HepG2 (cell line): ENCODE data around the gene DHRS13. TPM values are rescaled to one million over a fixed set of nuclear protein-coding genes. Genes with fewer than 3 reads are reported as not detected.

ENCODE experiments used
- BRCA1 ChIP-seq: sonication (generic); formaldehyde crosslinking; IDR thresholded peaks from 2 replicates; pipeline ENCODE4 v1.4.0; 2020; ENCODE audit warnings: missing genetic modification reagents
- ELF4 ChIP-seq: sonication (generic); formaldehyde crosslinking; IDR thresholded peaks from 2 replicates; pipeline ENCODE4 v1.5.0; 2020; ENCODE audit warnings: missing genetic modification reagents, mild to moderate bottlenecking, moderate library complexity, borderline replicate concordance
- MED1 ChIP-seq: sonication (generic); formaldehyde crosslinking; IDR thresholded peaks from 2 replicates; pipeline ENCODE4 v1.4.0; 2020; ENCODE audit warnings: missing genetic modification reagents
- NONO ChIP-seq, 2 experiments: fragments of 450-650 bp in 1 of 2; sonication (generic) in 1 of 2; formaldehyde crosslinking in 1 of 2; IDR thresholded peaks in 1 of 2; conservative IDR thresholded peaks in 1 of 2; 2 replicates each; pipeline versions ENCODE4 v1.6.1 to v1.8.0; 2017 to 2022; ENCODE audit warnings: mild to moderate bottlenecking in 1 of 2, missing genetic modification reagents in 1 of 2, moderate library complexity in 1 of 2
- NR3C1 ChIP-seq: sonication (generic); formaldehyde crosslinking; IDR thresholded peaks from 2 replicates; pipeline ENCODE4 v1.4.0; 2020; ENCODE audit warnings: missing genetic modification reagents
- SP1 ChIP-seq, 2 experiments: fragments of 450-650 bp in 1 of 2; sonication (generic) in 1 of 2; formaldehyde crosslinking in 1 of 2; IDR thresholded peaks; 2 replicates each; pipeline versions ENCODE4 v1.4.0 to v1.6.1; 2016 to 2020; ENCODE audit warnings: missing genetic modification reagents in 1 of 2
- SP140L ChIP-seq: sonication (generic); formaldehyde crosslinking; IDR thresholded peaks from 2 replicates; pipeline ENCODE4 v1.4.0; 2020; ENCODE audit warnings: missing genetic modification reagents, borderline replicate concordance
- SP2 ChIP-seq: sonication (generic); formaldehyde crosslinking; IDR thresholded peaks from 2 replicates; pipeline ENCODE4 v1.5.1; 2020; ENCODE audit warnings: mild to moderate bottlenecking, missing genetic modification reagents
- ZBTB7B ChIP-seq: sonication (generic); formaldehyde crosslinking; IDR thresholded peaks from 2 replicates; pipeline ENCODE4 v1.4.0; 2020; ENCODE audit warnings: missing genetic modification reagents
- ZFP62 ChIP-seq: sonication (generic); formaldehyde crosslinking; IDR thresholded peaks from 2 replicates; pipeline ENCODE4 v1.4.0; 2020; ENCODE audit warnings: missing genetic modification reagents
- ZNF430 ChIP-seq: sonication (generic); formaldehyde crosslinking; IDR thresholded peaks from 2 replicates; pipeline ENCODE4 v1.9.0; 2021; ENCODE audit warnings: mild to moderate bottlenecking, missing genetic modification reagents
- ZNF572 ChIP-seq: sonication (generic); formaldehyde crosslinking; IDR thresholded peaks from 2 replicates; pipeline ENCODE4 v1.5.1; 2020; ENCODE audit warnings: mild to moderate bottlenecking, missing genetic modification reagents
- ZNF670 ChIP-seq: sonication (generic); formaldehyde crosslinking; IDR thresholded peaks from 2 replicates; pipeline ENCODE4 v1.8.0; 2022; ENCODE audit warnings: mild to moderate bottlenecking, missing genetic modification reagents, borderline replicate concordance
- ZNF772 ChIP-seq: sonication (generic); formaldehyde crosslinking; IDR thresholded peaks from 2 replicates; pipeline ENCODE4 v1.5.0; 2020; ENCODE audit warnings: mild to moderate bottlenecking, missing genetic modification reagents
- ZNF776 ChIP-seq: sonication (generic); formaldehyde crosslinking; IDR thresholded peaks from 2 replicates; pipeline ENCODE4 v1.4.0; 2020; ENCODE audit warnings: mild to moderate bottlenecking, missing genetic modification reagents
- polyA plus RNA-seq, 8 experiments: library from polyadenylated mRNA; depleted of rRNA in 3 of 8; stranded (reverse) in 7 of 8; unstranded in 1 of 8; fragments of >200 nt; fragmentation: Illumina TruSeq in 4 of 8; extraction: Trizol in 4 of 8; gene quantifications; 2 replicates each; pipeline versions ENCODE4 v1.2.1 to v1.2.3, GENCODE V29; 2011 to 2016; ENCODE audit warnings: low read depth in 4 of 8, missing spikeins in 1 of 8, mixed read lengths in 1 of 8; ENCODE audit not compliant: insufficient read depth in 1 of 8
- total RNA-seq, 5 experiments: library from RNA; depleted of rRNA; stranded (reverse); fragments of >200 nt; fragmentation: Illumina TruSeq; extraction: Trizol; gene quantifications; 2 replicates each; pipeline ENCODE4 v1.2.3, GENCODE V29; 2016; ENCODE audit warnings: low read depth in 1 of 5
- TF ChIP-seq, protein P1 (sequence below): sonication (generic); formaldehyde crosslinking; IDR thresholded peaks from 2 replicates; pipeline ENCODE4 v1.4.0; 2020; ENCODE audit warnings: missing genetic modification reagents
- TF ChIP-seq, protein P2 (sequence below): sonication (generic); formaldehyde crosslinking; IDR thresholded peaks from 2 replicates; pipeline ENCODE4 v1.5.0; 2020; ENCODE audit warnings: missing genetic modification reagents
- TF ChIP-seq, protein P3 (sequence below): sonication (generic); formaldehyde crosslinking; IDR thresholded peaks from 2 replicates; pipeline ENCODE4 v1.8.1; 2023; ENCODE audit warnings: mild to moderate bottlenecking, moderate library complexity, missing genetic modification reagents
- TF ChIP-seq, protein P4 (sequence below): sonication (generic); formaldehyde crosslinking; IDR thresholded peaks from 2 replicates; pipeline ENCODE4 v1.5.0; 2020; ENCODE audit warnings: missing genetic modification reagents
- TF ChIP-seq, protein P5 (sequence below): sonication (generic); formaldehyde crosslinking; IDR thresholded peaks from 2 replicates; pipeline ENCODE4 v1.5.0; 2020; ENCODE audit warnings: mild to moderate bottlenecking, missing genetic modification reagents, borderline replicate concordance

DHRS13 gene
- total and polyA plus RNA-seq, 2 of the 13 experiments (the other 11 are each of a cell fraction or from before 2014, with no cell fraction given): 11.8 to 12.6 TPM

DNA sequence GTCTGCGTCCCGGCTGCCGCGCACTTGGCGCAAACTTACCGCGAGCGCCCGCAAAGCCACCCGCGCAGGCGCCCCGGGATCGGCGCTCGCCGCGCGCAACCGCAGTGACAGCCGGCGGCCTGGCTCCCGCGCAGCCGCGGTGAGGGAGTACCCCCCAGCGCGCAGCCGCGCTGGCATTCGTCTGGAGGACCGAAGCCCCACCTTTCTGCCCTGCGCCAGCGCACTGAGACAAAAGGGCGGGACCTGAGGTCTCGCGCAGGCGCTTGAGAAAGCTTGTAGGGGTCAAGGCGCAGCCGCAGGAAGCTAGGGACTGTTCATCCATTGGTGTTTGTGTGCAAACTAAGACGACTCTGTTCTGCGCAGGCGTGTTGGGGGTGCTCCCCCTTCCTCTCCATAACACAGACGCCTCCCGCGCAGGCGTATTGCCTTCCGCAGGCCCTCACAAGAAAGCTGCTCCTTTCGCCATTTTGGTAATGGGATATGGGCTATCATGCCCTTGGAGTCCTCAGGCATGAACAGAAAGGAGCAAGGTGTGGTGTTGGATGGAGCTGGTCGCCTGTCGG lies 48.6 kb upstream of the DHRS13 start, which contains the start of gene PHF12 (continued):
- TF ChIP-seq, protein P1, sequence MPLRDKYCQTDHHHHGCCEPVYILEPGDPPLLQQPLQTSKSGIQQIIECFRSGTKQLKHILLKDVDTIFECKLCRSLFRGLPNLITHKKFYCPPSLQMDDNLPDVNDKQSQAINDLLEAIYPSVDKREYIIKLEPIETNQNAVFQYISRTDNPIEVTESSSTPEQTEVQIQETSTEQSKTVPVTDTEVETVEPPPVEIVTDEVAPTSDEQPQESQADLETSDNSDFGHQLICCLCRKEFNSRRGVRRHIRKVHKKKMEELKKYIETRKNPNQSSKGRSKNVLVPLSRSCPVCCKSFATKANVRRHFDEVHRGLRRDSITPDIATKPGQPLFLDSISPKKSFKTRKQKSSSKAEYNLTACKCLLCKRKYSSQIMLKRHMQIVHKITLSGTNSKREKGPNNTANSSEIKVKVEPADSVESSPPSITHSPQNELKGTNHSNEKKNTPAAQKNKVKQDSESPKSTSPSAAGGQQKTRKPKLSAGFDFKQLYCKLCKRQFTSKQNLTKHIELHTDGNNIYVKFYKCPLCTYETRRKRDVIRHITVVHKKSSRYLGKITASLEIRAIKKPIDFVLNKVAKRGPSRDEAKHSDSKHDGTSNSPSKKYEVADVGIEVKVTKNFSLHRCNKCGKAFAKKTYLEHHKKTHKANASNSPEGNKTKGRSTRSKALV (CRISPR knock-in tag): peak; percentile 29; the same call in 1 of the 2 replicates
- TF ChIP-seq ELF4 (CRISPR knock-in tag) (no peak), ZNF430 (CRISPR knock-in tag) (0 out of 2 replicates have a peak, but pooled peaks have one; percentile 11), ZNF772 (CRISPR knock-in tag) (no peak), ZNF670 (CRISPR knock-in tag) (no peak), NR3C1 (CRISPR knock-in tag) (no peak), SP2 (peak; percentile 62; the same call in 1 of the 2 replicates), ZNF776 (CRISPR knock-in tag) (no peak; the same call in 1 of the 2 replicates), MED1 (peak; percentile 32), NONO (IDR thresholded peaks at IDR 0.05) (no peak), NONO (CRISPR knock-in tag; conservative IDR thresholded peaks at IDR 0.05) (peak; percentile 65; the same call in 1 of the 2 replicates), ZBTB7B (CRISPR knock-in tag) (no peak), SP140L (CRISPR knock-in tag) (0 out of 2 replicates have a peak, but pooled peaks have one; percentile 24), ZNF572 (CRISPR knock-in tag) (peak; percentile 78; the same call in 1 of the 2 replicates), BRCA1 (CRISPR knock-in tag) (0 out of 2 replicates have a peak, but pooled peaks have one; percentile 57), ZFP62 (CRISPR knock-in tag) (no peak), SP1 (IDR thresholded peaks at IDR 0.05) (no peak), SP1 (CRISPR knock-in tag; IDR thresholded peaks at IDR 0.05) (peak; percentile 28; the same call in 1 of the 2 replicates)
- TF ChIP-seq, protein P2, sequence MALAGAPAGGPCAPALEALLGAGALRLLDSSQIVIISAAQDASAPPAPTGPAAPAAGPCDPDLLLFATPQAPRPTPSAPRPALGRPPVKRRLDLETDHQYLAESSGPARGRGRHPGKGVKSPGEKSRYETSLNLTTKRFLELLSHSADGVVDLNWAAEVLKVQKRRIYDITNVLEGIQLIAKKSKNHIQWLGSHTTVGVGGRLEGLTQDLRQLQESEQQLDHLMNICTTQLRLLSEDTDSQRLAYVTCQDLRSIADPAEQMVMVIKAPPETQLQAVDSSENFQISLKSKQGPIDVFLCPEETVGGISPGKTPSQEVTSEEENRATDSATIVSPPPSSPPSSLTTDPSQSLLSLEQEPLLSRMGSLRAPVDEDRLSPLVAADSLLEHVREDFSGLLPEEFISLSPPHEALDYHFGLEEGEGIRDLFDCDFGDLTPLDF (CRISPR knock-in tag): peak; percentile 72
- TF ChIP-seq, protein P3, sequence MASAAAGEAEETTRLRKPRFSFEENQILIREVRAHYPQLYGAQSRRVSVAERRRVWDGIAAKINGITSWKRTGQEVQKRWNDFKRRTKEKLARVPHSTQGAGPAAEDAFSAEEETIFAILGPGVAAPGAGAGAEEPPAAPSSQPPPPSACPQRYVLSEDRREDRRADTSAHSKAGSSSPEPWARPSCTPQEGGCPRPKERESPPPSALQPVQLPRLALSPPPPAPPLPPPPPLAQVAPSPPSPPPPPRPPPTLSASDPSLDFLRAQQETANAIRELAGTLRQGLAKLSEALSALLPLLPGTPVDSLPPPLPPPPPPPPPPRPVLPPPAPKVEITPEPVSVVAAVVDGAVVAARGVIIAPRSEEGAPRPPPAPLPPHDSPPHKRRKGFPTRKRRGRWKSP (CRISPR knock-in tag): peak; percentile 100
- TF ChIP-seq, protein P4, sequence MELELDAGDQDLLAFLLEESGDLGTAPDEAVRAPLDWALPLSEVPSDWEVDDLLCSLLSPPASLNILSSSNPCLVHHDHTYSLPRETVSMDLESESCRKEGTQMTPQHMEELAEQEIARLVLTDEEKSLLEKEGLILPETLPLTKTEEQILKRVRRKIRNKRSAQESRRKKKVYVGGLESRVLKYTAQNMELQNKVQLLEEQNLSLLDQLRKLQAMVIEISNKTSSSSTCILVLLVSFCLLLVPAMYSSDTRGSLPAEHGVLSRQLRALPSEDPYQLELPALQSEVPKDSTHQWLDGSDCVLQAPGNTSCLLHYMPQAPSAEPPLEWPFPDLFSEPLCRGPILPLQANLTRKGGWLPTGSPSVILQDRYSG (CRISPR knock-in tag): 0 out of 2 replicates have a peak, but pooled peaks have one; percentile 30
- TF ChIP-seq, protein P5, sequence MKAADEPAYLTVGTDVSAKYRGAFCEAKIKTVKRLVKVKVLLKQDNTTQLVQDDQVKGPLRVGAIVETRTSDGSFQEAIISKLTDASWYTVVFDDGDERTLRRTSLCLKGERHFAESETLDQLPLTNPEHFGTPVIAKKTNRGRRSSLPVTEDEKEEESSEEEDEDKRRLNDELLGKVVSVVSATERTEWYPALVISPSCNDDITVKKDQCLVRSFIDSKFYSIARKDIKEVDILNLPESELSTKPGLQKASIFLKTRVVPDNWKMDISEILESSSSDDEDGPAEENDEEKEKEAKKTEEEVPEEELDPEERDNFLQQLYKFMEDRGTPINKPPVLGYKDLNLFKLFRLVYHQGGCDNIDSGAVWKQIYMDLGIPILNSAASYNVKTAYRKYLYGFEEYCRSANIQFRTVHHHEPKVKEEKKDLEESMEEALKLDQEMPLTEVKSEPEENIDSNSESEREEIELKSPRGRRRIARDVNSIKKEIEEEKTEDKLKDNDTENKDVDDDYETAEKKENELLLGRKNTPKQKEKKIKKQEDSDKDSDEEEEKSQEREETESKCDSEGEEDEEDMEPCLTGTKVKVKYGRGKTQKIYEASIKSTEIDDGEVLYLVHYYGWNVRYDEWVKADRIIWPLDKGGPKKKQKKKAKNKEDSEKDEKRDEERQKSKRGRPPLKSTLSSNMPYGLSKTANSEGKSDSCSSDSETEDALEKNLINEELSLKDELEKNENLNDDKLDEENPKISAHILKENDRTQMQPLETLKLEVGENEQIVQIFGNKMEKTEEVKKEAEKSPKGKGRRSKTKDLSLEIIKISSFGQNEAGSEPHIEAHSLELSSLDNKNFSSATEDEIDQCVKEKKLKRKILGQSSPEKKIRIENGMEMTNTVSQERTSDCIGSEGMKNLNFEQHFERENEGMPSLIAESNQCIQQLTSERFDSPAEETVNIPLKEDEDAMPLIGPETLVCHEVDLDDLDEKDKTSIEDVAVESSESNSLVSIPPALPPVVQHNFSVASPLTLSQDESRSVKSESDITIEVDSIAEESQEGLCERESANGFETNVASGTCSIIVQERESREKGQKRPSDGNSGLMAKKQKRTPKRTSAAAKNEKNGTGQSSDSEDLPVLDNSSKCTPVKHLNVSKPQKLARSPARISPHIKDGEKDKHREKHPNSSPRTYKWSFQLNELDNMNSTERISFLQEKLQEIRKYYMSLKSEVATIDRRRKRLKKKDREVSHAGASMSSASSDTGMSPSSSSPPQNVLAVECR (CRISPR knock-in tag): peak; percentile 46; the same call in 1 of the 2 replicates
